OCI-LY7 (cell line): ENCODE data around the gene ZNF66. TPM values are rescaled to one million over a fixed set of nuclear protein-coding genes. Genes with fewer than 3 reads are reported as not detected.
A peak's percentile ranks its signal among the peaks of the same experiment; 100 is the strongest.
"Not testable (repeated sequence)": the region's sequence is repeated elsewhere in the genome, so short reads cannot be mapped to it uniquely, and the experiment has no call there.

Experiments used
- BruUV-seq: library from RNA; stranded (reverse); fragments of 400-500 nt; replicated peaks from 2 replicates; lab custom pipeline; 2021; lab: Mats Ljungman, UMichigan
- CTCF ChIA-PET: fragments of 300-600 bp; sonication (Branson Sonifier 250); formaldehyde crosslinking; loops from one replicate; lab custom pipeline; 2022; ENCODE audit warnings: antibody characterized with exemption; ENCODE audit not compliant: unreplicated experiment; lab: Charles Lee
- POLR2A ChIA-PET: fragments of 300-600 bp; sonication (Branson Sonifier 250); formaldehyde crosslinking; loops from one replicate; lab custom pipeline; 2022; ENCODE audit warnings: antibody characterized with exemption; lab: Charles Lee
- DNase-seq: peaks from one replicate; pipeline ENCODE4 v3.0.0-alpha.2; 2015; ENCODE audit warnings: low spot score
- H2AFZ ChIP-seq: fragments of 200-600 bp; sonication (generic), shearing (Covaris generic); 2 replicates; pipeline ENCODE4 v1.6.1; 2014; ENCODE audit warnings: mild to moderate bottlenecking, antibody characterized with exemption, low read length, moderate library complexity
- H3K27ac ChIP-seq: fragments of 200-600 bp; sonication (generic); 2 replicates; pipeline ENCODE4 v1.5.1; 2014; ENCODE audit warnings: mixed run types, low read depth, mild to moderate bottlenecking, moderate library complexity, low read length, inconsistent platforms; ENCODE audit not compliant: poor library complexity, severe bottlenecking
- H3K36me3 ChIP-seq: fragments of 200-600 bp; sonication (generic); 2 replicates; pipeline ENCODE4 v1.6.1; 2014; ENCODE audit warnings: mild to moderate bottlenecking, antibody characterized with exemption, low read length, moderate library complexity, mixed read lengths; ENCODE audit not compliant: insufficient read depth
- H3K4me1 ChIP-seq: fragments of 200-600 bp; sonication (generic); 2 replicates; pipeline ENCODE4 v1.5.1; 2014; ENCODE audit warnings: mild to moderate bottlenecking, low read length; ENCODE audit not compliant: insufficient read depth, poor library complexity, severe bottlenecking
- H3K4me2 ChIP-seq: fragments of 200-600 bp; sonication (generic); 2 replicates; pipeline ENCODE4 v1.6.1; 2014; ENCODE audit warnings: mild to moderate bottlenecking, low read length
- H3K4me3 ChIP-seq: fragments of 200-600 bp; sonication (generic); 2 replicates; pipeline ENCODE4 v1.5.1; 2014; ENCODE audit warnings: mild to moderate bottlenecking, low read depth, low read length; ENCODE audit not compliant: poor library complexity, severe bottlenecking
- H3K79me2 ChIP-seq: fragments of 200-600 bp; sonication (generic); 2 replicates; pipeline ENCODE4 v1.6.1; 2016; ENCODE audit warnings: low read depth, mild to moderate bottlenecking, low read length, moderate library complexity, mixed read lengths; ENCODE audit not compliant: insufficient read depth
- H3K9me2 ChIP-seq: fragments of 200-600 bp; sonication (generic); 2 replicates; pipeline ENCODE4 v1.6.1; 2016; ENCODE audit warnings: mild to moderate bottlenecking, low read length, mixed read lengths; ENCODE audit not compliant: insufficient read depth
- H3K9me3 ChIP-seq: fragments of 200-600 bp; sonication (generic); 2 replicates; pipeline ENCODE4 v1.6.1; 2014; ENCODE audit warnings: mild to moderate bottlenecking, mixed run types, low read length, mixed read lengths
- H4K20me1 ChIP-seq: fragments of 200-600 bp; sonication (generic); 2 replicates; pipeline ENCODE4 v1.6.1; 2014; ENCODE audit warnings: mild to moderate bottlenecking, antibody characterized with exemption, low read length, moderate library complexity, mixed read lengths; ENCODE audit not compliant: insufficient read depth
- EZH2phosphoT487 ChIP-seq: fragments of 200-600 bp; sonication (generic); IDR thresholded peaks from 2 replicates; pipeline ENCODE4 v1.6.1; 2018; ENCODE audit warnings: low read depth, borderline replicate concordance, mild to moderate bottlenecking, mixed run types, antibody characterized with exemption, low read length, moderate library complexity, mixed read lengths
- intact Hi-C: fragments of 100-400 bp; cut with micrococcal nuclease; formaldehyde crosslinking; loops from one replicate; pipeline ENCODE4 v1.10.0; 2022; ENCODE audit not compliant: unreplicated experiment
- total RNA-seq, 2 experiments: library from RNA; depleted of rRNA in 1 of 2; stranded (reverse); fragments of >200 nt in 1 of 2; shearing (Covaris generic) in 1 of 2; gene quantifications; 2 replicates each; pipeline ENCODE4 v1.2.3, GENCODE V29; 2014 to 2022
- TF ChIP-seq, protein P1 (sequence below): fragments of 200-600 bp; sonication (generic); conservative IDR thresholded peaks from 2 replicates; pipeline ENCODE4 v1.5.1; 2014; ENCODE audit warnings: mild to moderate bottlenecking, antibody characterized with exemption, low read length, moderate library complexity, mixed read lengths

ZNF66 gene
- total RNA-seq, 2 experiments from 2014 or later: 28.4 to 34.2 TPM

DNA sequence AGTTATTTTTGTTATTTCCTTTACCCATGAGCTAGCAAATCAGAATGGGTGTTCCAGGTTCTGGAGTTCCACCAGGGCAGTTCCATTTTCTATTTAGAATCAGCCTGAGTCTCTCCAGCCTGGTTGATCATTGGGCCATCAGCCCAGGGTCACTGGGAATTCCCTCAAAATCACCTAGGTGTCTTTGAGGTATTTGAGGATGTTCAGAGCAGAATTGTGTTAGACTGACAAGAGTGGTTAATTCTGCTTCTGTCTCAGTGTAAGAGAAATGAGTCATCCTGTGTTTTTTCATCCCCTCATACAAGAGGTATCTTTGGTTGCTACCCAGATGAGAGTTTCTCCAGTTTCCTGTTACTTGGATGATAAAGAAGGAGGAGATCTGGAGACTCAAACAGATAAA lies 11.7 kb downstream of the ZNF66 start:
- Histone ChIP-seq H3K9me2 (no peaks in the 10 kb centered on the region), H3K4me1 (no peaks in the 10 kb centered on the region), H3K79me2 (peaks cover 36% of the 10 kb centered on the region), H4K20me1 (no peaks in the 10 kb centered on the region), H3K36me3 (peaks cover 99% of the 10 kb centered on the region), H3K4me2 (no peak overlapping the region), H3K9me3 (peaks cover 63% of the 10 kb centered on the region; the same call in 1 of the 2 replicates), H3K27ac (no peak overlapping the region), H3K4me3 (no peak overlapping the region), H2AFZ (no peak overlapping the region)
- TF ChIP-seq, protein P1, sequence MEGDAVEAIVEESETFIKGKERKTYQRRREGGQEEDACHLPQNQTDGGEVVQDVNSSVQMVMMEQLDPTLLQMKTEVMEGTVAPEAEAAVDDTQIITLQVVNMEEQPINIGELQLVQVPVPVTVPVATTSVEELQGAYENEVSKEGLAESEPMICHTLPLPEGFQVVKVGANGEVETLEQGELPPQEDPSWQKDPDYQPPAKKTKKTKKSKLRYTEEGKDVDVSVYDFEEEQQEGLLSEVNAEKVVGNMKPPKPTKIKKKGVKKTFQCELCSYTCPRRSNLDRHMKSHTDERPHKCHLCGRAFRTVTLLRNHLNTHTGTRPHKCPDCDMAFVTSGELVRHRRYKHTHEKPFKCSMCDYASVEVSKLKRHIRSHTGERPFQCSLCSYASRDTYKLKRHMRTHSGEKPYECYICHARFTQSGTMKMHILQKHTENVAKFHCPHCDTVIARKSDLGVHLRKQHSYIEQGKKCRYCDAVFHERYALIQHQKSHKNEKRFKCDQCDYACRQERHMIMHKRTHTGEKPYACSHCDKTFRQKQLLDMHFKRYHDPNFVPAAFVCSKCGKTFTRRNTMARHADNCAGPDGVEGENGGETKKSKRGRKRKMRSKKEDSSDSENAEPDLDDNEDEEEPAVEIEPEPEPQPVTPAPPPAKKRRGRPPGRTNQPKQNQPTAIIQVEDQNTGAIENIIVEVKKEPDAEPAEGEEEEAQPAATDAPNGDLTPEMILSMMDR: no peak
- no peak for TF ChIP-seq EZH2phosphoT487
- intact Hi-C loops: no loop called here
- ChIA-PET POLR2A (interaction anchor here (2.6 kb wide), 1 partner anchor 11 kb away, joined by 9 read pairs; the partner anchor contains the start of gene ZNF66), CTCF (no interaction called here)
- no peak for DNase-seq
- BruUV-seq: no TSS peak

DNA sequence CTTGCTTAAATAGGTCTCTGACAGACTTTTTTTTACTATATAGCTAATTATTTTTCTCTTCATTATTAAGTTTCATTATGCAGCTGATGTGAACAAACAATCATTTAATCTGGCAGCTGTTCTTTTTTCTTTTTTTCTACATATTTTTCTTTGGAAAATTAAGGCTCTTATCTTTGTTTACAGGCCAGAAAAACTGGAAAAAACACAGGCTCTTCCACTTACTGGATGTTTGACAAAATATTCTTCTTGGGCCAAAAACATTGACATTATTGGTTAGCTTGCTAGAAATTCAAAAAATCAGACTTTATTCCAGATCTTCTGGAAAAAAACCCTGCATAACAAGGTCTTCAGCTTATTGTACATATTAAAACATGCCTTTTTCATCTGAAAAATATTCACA lies 15.7 kb downstream of the ZNF66 start:
- no peak for TF ChIP-seq EZH2phosphoT487
- TF ChIP-seq, protein P1: no peak
- H3K9me2 ChIP-seq: no peaks in the 10 kb centered on the region
- H3K4me3 ChIP-seq: no peak overlapping the region
- H3K36me3 ChIP-seq: peaks cover 98% of the 10 kb centered on the region
- POLR2A ChIA-PET: interaction anchor here (0.6 kb wide), 2 partner anchors 372 to 391 kb away, joined by 3 read pairs; no protein-coding TSS in a partner anchor
- no peak overlapping the region for H2AFZ ChIP-seq
- BruUV-seq: no TSS peak
- H4K20me1 ChIP-seq: no peaks in the 10 kb centered on the region
- H3K79me2 ChIP-seq: no peaks in the 10 kb centered on the region; the same call in 1 of the 2 replicates
- intact Hi-C loops: no loop called here
- peaks cover 45% of the 10 kb centered on the region; the same call in 1 of the 2 replicates for H3K9me3 ChIP-seq
- no peaks in the 10 kb centered on the region for H3K4me1 ChIP-seq
- DNase-seq: no peak
- CTCF ChIA-PET: no interaction called here
- no peak overlapping the region for H3K27ac ChIP-seq
- no peak overlapping the region for H3K4me2 ChIP-seq

DNA sequence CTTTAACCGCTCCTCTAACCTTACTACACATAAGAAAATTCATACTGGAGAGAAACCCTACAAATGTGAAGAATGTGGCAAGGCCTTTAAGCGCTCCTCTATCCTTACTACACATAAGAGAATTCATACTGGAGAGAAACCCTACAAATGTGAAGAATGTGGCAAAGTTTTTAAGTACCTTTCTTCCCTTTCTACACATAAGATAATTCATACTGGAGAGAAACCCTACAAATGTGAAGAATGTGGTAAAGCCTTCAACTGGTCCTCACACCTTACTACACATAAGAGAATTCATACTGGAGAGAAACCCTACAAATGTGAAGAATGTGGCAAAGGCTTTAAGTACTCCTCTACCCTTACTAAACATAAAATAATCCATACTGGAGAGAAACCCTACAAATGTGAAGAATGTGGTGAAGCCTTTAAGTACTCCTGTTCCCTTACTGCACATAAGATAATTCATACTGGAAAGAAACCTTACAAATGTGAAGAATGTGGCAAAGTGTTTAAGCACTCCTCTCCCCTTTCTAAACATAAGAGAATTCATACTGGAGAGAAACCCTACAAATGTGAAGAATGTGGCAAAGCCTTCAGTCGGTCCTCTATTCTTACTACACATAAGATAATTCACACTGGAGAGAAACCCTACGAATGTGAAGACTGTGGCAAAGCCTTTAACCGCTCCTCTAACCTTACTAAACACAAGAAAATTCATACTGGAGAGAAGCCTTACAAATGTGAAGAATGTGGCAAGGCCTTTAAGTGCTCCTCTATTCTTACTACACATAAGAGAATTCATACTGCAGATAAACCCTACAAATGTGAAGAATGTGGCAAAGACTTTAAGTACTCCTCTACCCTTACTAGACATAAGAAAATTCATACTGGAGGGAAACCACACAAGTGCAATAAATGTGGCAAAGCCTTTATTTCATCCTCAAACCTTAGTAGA lies 30.5 kb downstream of the ZNF66 start:
- H3K79me2 ChIP-seq, H3K4me1 ChIP-seq, H2AFZ ChIP-seq, H3K4me2 ChIP-seq, CTCF ChIA-PET, DNase-seq, intact Hi-C loops, H3K9me2 ChIP-seq, H3K4me3 ChIP-seq, H4K20me1 ChIP-seq, H3K27ac ChIP-seq: not testable (repeated sequence)
- H3K36me3 ChIP-seq: peaks cover 54% of the 10 kb centered on the region
- POLR2A ChIA-PET: interaction anchor here (0.7 kb wide), 1 partner anchor 209 kb away, joined by 3 read pairs; no protein-coding TSS in a partner anchor
- TSS peak; percentile 3 for BruUV-seq
- H3K9me3 ChIP-seq: peaks cover 53% of the 10 kb centered on the region
